ENCODE measurements around the gene EPHB2.

- TF ChIP-seq, protein P1, sequence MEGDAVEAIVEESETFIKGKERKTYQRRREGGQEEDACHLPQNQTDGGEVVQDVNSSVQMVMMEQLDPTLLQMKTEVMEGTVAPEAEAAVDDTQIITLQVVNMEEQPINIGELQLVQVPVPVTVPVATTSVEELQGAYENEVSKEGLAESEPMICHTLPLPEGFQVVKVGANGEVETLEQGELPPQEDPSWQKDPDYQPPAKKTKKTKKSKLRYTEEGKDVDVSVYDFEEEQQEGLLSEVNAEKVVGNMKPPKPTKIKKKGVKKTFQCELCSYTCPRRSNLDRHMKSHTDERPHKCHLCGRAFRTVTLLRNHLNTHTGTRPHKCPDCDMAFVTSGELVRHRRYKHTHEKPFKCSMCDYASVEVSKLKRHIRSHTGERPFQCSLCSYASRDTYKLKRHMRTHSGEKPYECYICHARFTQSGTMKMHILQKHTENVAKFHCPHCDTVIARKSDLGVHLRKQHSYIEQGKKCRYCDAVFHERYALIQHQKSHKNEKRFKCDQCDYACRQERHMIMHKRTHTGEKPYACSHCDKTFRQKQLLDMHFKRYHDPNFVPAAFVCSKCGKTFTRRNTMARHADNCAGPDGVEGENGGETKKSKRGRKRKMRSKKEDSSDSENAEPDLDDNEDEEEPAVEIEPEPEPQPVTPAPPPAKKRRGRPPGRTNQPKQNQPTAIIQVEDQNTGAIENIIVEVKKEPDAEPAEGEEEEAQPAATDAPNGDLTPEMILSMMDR (IDR thresholded peaks at IDR 0.05): no peak
- no peak for TF ChIP-seq POLR2A (IDR thresholded peaks at IDR 0.05)
- no peak for TF ChIP-seq EP300 (IDR thresholded peaks at IDR 0.05)
Measured at GRCh38 chr1:22818061-22818770, 107.6 kb downstream of the EPHB2 start.
